Measurements from ENCODE around the gene TMUB2. TPM values are rescaled to one million over a fixed set of nuclear protein-coding genes. Genes with fewer than 3 reads are reported as not detected.
A peak's percentile ranks its signal among the peaks of the same experiment; 100 is the strongest.

The TMUB2 gene
- total RNA-seq, 2 experiments from 2014 or later, result 21.3 to 25.9 TPM

GRCh38 chr17:44197107-44197506 lies 10.3 kb downstream of the TMUB2 start:
- no TSS peak for BruUV-seq (replicated peaks)

GRCh38 chr17:44197980-44198720 lies 11.4 kb downstream of the TMUB2 start:
- Histone ChIP-seq H3K36me3 (ENCODE audit: insufficient read depth, low read length) (peaks cover 46% of the 10 kb centered on the region), H3K4me2 (ENCODE audit: low read length) (peak overlapping the region; percentile 97), H2AFZ (ENCODE audit: low read length) (no peak overlapping the region), H3K27ac (ENCODE audit: low read depth, low read length, poor library complexity, severe bottlenecking) (peak overlapping the region; percentile 96), H3K9me2 (ENCODE audit: insufficient read depth, low read length) (no peaks in the 10 kb centered on the region), H3K4me1 (ENCODE audit: insufficient read depth, low read length, poor library complexity, severe bottlenecking) (peaks cover 37% of the 10 kb centered on the region), H4K20me1 (ENCODE audit: insufficient read depth, low read length) (no peaks in the 10 kb centered on the region), H3K9me3 (ENCODE audit: low read length) (no peaks in the 10 kb centered on the region), H3K79me2 (ENCODE audit: insufficient read depth, low read depth, low read length) (peaks cover 26% of the 10 kb centered on the region), H3K4me3 (ENCODE audit: low read depth, low read length, poor library complexity, severe bottlenecking) (peak overlapping the region; percentile 77)
- DNase-seq (ENCODE audit: low spot score), result peak; percentile 65
- intact Hi-C loops (cut with micrococcal nuclease; ENCODE audit: unreplicated experiment), result no loop called here
- BruUV-seq (replicated peaks), result TSS peak; percentile 25
- POLR2A ChIA-PET, result interaction anchor here (0.9 to 1.7 kb wide), 3 partner anchors 12 to 19 kb away, joined by 3 to 11 read pairs (median 6); partner anchors contain the start of gene TMUB2
- CTCF ChIA-PET (ENCODE audit: unreplicated experiment), result interaction anchor here (1.3 kb wide), 1 partner anchor 12 kb away, joined by 5 read pairs; the partner anchor contains the start of gene TMUB2
- TF ChIP-seq CTCF (conservative IDR thresholded peaks at IDR 0.05; ENCODE audit: low read length) (peak; percentile 54), EZH2phosphoT487 (IDR thresholded peaks at IDR 0.05; ENCODE audit: borderline replicate concordance, low read depth, low read length) (no peak)

More at GRCh38 chr17:44197107-44197506, 10.3 kb downstream of the TMUB2 start:
- POLR2A ChIA-PET, result interaction anchor here (1.6 to 1.7 kb wide), 2 partner anchors 11 to 20 kb away, joined by 6 to 11 read pairs; partner anchors contain the start of gene TMUB2
- peaks cover 57% of the 10 kb centered on the region for H3K36me3 ChIP-seq (ENCODE audit: insufficient read depth, low read length)
- TF ChIP-seq EZH2phosphoT487 (IDR thresholded peaks at IDR 0.05; ENCODE audit: borderline replicate concordance, low read depth, low read length) (no peak), CTCF (conservative IDR thresholded peaks at IDR 0.05; ENCODE audit: low read length) (no peak)
- peaks cover 26% of the 10 kb centered on the region for H3K4me1 ChIP-seq (ENCODE audit: insufficient read depth, low read length, poor library complexity, severe bottlenecking)
- H3K4me2 ChIP-seq (ENCODE audit: low read length), result no peak overlapping the region; the same call in 1 of the 2 replicates
- H3K27ac ChIP-seq (ENCODE audit: low read depth, low read length, poor library complexity, severe bottlenecking), result no peak overlapping the region
- no peak overlapping the region for H2AFZ ChIP-seq (ENCODE audit: low read length)
- intact Hi-C loops (cut with micrococcal nuclease; ENCODE audit: unreplicated experiment), result no loop called here
- CTCF ChIA-PET (ENCODE audit: unreplicated experiment), result interaction anchor here (1.3 kb wide), 1 partner anchor 11 kb away, joined by 5 read pairs; the partner anchor contains the start of gene TMUB2
- peaks cover 26% of the 10 kb centered on the region for H3K79me2 ChIP-seq (ENCODE audit: insufficient read depth, low read depth, low read length)
- no peak for DNase-seq (ENCODE audit: low spot score)
- no peaks in the 10 kb centered on the region for H3K9me3 ChIP-seq (ENCODE audit: low read length)
- H4K20me1 ChIP-seq (ENCODE audit: insufficient read depth, low read length), result no peaks in the 10 kb centered on the region
- H3K9me2 ChIP-seq (ENCODE audit: insufficient read depth, low read length), result no peaks in the 10 kb centered on the region
- H3K4me3 ChIP-seq (ENCODE audit: low read depth, low read length, poor library complexity, severe bottlenecking), result no peak overlapping the region
